GM19193 (cell line): Measurements from ENCODE around the gene TOR1A.

ENCODE experiments used
- POLR2A ChIP-seq: IDR thresholded peaks from 4 replicates; pipeline ENCODE4 v1.6.1; 2011; ENCODE audit not compliant: insufficient read depth, insufficient read length; ENCODE audit errors: extremely low read depth

Gene TOR1A

DNA sequence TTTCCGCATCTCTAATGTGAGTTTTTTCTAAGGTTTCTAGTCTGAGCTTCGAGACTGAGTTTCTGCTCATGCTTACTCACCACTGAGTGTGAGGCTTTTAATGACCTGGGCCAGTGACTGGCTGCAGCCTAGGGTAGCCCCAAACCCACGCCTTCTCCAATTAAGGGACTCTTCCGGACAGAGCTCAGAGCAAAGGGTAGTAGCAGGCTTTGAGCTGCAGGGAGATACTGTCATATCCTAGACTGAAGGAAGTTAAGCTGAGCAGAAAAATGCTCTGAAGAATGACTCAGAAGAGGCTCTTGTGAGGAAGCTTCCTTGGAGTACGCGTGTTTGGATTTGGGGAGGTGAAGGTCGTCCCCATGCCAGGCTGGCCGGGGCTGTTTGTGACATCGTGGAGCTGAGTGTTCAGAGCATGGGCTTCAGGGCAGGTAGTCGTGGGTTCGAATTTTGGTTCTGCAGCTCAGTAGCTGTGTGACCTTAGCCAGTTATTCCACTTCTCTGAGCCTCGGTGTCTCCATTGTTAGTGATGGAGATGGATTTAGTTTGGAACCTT is 14.8 kb upstream of the TOR1A start:
- no peak for TF ChIP-seq POLR2A

DNA sequence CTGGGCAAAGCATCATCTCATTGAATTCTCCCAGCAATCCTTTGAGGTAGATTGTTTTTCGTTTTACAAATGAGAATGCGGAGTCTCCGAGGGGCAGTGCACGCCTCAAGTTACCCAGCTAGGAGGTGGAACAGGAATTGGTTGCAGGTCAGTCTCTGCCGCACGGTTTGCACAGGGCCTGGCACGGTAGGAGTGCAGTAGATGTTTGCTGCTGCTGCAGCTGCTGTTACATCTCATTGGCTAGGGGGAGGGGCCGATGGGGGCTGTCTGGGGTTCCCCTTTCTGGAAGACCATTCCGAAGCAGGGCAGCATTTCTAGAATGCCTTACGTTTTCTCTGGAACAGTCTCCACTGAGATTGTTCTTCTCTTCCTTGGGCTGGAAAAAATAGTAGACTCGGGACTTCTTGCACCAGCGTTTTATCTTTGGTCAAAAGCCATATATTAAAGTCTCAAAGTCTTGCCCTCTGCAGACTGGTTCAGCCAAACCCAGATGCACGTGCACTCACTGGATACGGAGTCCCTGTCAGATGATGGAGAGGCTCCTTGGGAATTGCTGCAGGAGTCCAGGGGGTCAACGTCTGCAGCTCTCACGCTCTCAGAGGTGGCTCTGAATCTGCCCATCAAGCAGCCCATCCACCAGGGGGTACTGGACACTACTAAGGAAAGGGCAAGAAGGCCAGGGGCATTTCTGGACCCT is 12.5 kb upstream of the TOR1A start:
- no peak for TF ChIP-seq POLR2A

- no peak for TF ChIP-seq POLR2A
These were observed 11.9 kb upstream of the TOR1A start for GRCh38 chr9:129835860-129836223.

DNA sequence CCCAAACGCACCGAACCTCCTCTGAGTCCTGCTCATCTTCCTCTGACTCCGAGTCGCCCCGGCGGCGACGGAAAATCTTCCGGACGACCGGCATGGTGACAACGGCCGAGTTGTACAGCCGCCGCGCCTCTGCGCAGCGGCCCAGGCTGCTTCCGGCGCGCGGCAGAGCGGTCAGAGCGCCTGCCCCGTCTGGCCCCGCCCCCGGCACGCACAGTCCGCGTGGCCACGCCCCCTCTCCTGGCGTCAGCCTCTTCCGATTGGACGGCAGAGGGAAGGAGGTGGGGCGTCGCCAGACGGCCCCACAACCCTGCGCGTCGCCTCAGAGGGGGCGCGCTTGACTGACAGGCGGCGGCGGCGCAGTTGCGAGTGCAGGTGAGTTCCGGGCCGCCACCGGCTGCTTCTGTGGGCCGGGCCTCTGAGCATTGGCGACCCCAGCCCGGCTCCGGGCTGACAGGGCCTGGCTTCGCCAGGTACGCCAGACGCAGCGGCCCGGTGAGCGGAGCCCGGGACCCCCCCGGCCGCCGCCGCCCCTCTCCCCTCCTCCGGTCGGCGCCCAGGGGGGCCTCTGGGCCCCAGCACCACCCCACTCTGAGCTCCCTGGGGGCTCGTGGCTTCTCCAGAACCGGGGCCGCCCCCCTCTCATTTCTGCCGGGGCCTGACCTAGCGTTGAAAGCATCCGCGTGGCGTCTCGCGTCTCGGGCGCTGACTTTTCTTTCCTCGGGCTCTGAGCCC is 11.4 kb upstream of the TOR1A start, which contains the start of the genes C9orf78 and USP20:
Gene C9orf78, minus strand, starts transcription at position 148 of the 732 bp plus-strand sequence. Its CDS starts 54 bp downstream, at position 94.
Gene USP20, plus strand, starts transcription at position 331 of the 732 bp plus-strand sequence. CDS start 17,098 bp downstream, outside the sequence.
- peak; percentile 95 for TF ChIP-seq POLR2A

DNA sequence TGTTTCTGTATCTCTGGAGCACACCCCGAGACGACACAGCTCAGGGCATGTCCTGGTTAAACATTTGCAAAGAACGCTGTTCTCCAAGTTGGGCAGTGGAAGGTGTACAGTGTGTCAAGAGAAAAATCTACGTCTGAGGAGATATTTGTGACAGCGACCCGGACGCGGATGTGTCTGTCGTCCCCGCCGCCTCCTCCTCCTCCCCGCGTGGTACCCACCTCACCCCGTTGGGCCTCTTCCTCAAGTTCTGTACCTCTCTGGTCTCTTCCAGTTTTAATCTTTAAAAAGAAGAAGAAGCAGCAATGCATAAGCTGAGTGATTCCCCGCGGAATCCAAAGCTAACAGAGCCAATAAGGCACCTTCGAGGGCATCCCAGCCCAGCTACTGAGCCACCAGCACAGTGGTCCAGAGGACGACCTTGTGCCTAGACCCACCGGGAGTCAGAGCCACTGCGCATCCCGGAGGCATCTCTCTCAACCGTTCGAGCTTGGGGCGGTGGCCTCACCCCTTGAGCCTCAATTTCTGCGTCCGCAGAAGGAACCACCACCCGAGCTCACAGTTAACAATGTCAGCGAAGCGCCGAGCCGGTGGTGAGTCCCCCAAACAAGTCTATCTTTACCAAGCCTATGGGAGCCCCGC is 10.7 kb upstream of the TOR1A start:
- TF ChIP-seq POLR2A: no peak

- TF ChIP-seq POLR2A: no peak
These were observed 9.0 kb upstream of the TOR1A start for GRCh38 chr9:129832982-129833381.

- TF ChIP-seq POLR2A: no peak
These were observed 5.0 kb upstream of the TOR1A start for GRCh38 chr9:129828969-129829368.

- no peak for TF ChIP-seq POLR2A
These were observed 4.1 kb upstream of the TOR1A start for GRCh38 chr9:129828051-129828450.

- no peak for TF ChIP-seq POLR2A
These were observed 2.8 kb upstream of the TOR1A start for GRCh38 chr9:129826759-129827158.

GRCh38 chr9:129826344-129826743 is 2.4 kb upstream of the TOR1A start:
- TF ChIP-seq POLR2A: no peak

DNA sequence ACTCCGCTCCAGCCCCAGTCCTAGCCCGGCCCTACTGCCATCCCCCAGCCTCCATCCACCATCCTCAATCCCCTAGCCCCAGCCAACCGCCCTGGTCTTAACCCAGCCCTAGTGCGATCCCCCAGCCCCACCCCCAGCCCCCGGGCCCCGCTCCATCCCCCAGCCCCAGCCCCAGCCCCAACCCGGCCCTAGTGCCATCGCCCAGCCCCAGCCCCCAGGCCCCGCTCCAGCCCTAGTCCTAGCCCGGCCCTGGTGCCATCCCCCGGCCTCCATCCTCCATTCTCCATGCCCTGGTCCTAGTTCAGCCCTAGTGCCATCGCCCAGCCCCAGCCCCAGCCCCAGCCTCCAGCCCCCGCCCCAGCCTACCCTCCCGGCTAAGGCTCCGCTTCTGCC is 398 bp downstream of the TOR1A start:
- no peak for TF ChIP-seq POLR2A

GRCh38 chr9:129822898-129823541 is 916 bp downstream of the TOR1A start:
- no peak for TF ChIP-seq POLR2A

DNA sequence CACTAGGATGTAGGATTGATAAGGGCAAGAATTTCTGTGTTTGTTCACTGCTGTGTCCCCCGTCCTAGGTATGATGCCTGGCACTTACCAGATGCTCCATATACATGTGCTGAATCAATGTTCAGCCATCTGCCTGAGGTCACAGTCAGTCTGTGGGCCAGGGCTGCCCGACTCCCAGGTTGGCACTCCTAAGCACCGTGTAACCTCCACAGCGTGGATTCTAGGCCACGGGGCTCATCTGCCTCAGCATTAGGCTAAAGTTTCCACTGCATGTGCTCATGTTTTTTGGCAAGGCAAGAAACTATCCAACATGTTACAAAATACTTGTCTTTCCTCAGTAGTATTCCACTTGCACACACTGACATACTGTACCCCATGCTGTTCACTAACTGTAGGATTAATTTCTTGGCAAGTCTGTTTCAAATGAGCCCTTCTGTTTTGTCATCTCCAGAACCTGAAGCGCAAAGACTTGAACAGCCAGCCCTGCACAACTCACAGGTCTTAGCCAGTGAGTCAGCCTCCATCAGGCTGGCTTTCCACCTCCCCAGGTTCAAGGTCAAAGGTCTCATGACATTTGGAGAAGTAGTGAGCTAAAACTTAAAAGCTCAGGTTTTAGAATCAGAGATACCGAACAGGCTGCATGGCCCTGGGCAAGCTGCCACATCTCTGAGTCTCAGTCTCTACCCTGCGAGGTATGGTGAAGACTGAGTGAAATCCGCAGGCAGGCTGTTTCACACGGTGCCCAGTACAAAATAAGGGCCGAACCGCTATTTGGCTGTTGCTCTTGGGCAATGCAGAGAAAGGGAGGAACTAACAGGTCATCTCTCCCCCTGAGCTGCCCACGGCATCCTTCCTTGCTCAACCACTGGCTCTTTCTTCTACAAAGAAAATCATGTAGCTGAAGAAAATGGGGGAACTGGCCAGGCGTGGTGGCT is 7.2 kb downstream of the TOR1A start:
- no peak for TF ChIP-seq POLR2A

DNA sequence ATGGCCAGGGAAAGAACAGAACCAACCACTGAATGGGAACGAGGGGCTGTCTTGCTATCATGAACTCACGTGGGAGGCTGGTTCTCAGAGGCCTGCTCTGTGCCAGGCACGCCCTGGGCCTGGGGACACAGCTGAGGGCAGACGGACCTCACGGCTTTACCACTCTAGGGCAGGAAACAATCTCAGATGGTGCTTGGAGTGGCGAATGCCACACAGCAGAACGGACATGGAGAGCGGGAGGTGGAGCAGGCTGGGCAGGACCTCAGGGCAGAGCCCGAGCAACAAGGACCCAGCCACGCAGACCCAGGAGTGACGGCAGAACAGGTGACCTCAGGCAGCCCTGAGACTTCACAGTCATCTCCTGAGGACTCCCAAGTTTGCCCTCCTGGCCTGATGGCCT is 8.7 kb downstream of the TOR1A start:
- no peak for TF ChIP-seq POLR2A

- TF ChIP-seq POLR2A: no peak
These were observed 9.3 kb downstream of the TOR1A start for GRCh38 chr9:129814432-129815223.
